ENCODE measurements around the gene PTPRD. TPM values are rescaled to one million over a fixed set of nuclear protein-coding genes. Genes with fewer than 3 reads are reported as not detected.

The PTPRD gene
- total RNA-seq, 1 experiment from 2014 or later = 0.02 TPM

GRCh38 chr9:8726692-8727091, 1886.1 kb downstream of the PTPRD start:
- intact Hi-C loops (cut with micrococcal nuclease) = no loop called here
- POLR2A ChIA-PET = no interaction called here
- TF ChIP-seq POLR2AphosphoS5 (IDR thresholded peaks at IDR 0.05; ENCODE audit: low read depth, low read length) (no peak), CBX3 (IDR thresholded peaks at IDR 0.05; ENCODE audit: low read depth) (no peak), SIN3A (IDR thresholded peaks at IDR 0.05; ENCODE audit: low read depth) (no peak), JUND (IDR thresholded peaks at IDR 0.05) (no peak), TCF7L2 (IDR thresholded peaks at IDR 0.05; ENCODE audit: borderline replicate concordance, extremely low read depth, insufficient read depth, insufficient read length) (no peak), ZBTB33 (IDR thresholded peaks at IDR 0.05; ENCODE audit: extremely low read depth, insufficient replicate concordance, low read length) (no peak), ZFX (IDR thresholded peaks at IDR 0.05) (no peak), FOSL1 (IDR thresholded peaks at IDR 0.05; ENCODE audit: low read depth) (no peak), YY1 (IDR thresholded peaks at IDR 0.05; ENCODE audit: extremely low read depth, insufficient replicate concordance, low read depth, low read length) (no peak), EZH2phosphoT487 (IDR thresholded peaks at IDR 0.05; ENCODE audit: borderline replicate concordance) (no peak), ATF3 (IDR thresholded peaks at IDR 0.05) (no peak)

More at GRCh38 chr9:8726692-8727091, 1886.1 kb downstream of the PTPRD start:
- Histone ChIP-seq H4K20me1 (ENCODE audit: insufficient read depth) (no peaks in the 10 kb centered on the region), H3K79me2 (ENCODE audit: insufficient read depth, low read length) (no peaks in the 10 kb centered on the region), H3K27me3 (ENCODE audit: insufficient read depth, low read length) (no peaks in the 10 kb centered on the region), H3K27ac (ENCODE audit: low read depth, low read length) (no peak overlapping the region), H3K9me2 (ENCODE audit: insufficient read depth) (no peaks in the 10 kb centered on the region), H3K36me3 (ENCODE audit: control insufficient read depth in 1 of 2, insufficient read depth in 2 of 2, low read length in 2 of 2) (no peaks in the 10 kb centered on the region), H3K4me2 (ENCODE audit: low read length) (no peak overlapping the region), H2AFZ (ENCODE audit: low read depth, low read length, poor library complexity, severe bottlenecking) (no peak overlapping the region), H3K9ac (ENCODE audit: low read length) (no peak overlapping the region), H3K9me3 (ENCODE audit: control insufficient read depth in 1 of 2, insufficient read depth in 1 of 2, low read depth in 1 of 2, low read length in 2 of 2) (peaks cover 10 to 16% of the 10 kb centered on the region in 2 experiments; a peak in 2 of 4 replicates), H3K4me1 (ENCODE audit: control insufficient read depth in 1 of 2, insufficient read depth in 2 of 2, low read length in 2 of 2) (no peaks in the 10 kb centered on the region), H3K4me3 (replicated peaks in 1 of 2; ENCODE audit: low read depth in 1 of 2, low read length in 2 of 2) (no peak overlapping the region)
- BruUV-seq (replicated peaks) = no TSS peak
- DNase-seq (ENCODE audit: low read depth, low spot score) (no peak), ATAC-seq (no peak)
- CTCF ChIA-PET = no interaction called here
- RAD21 ChIA-PET (ENCODE audit: low non-redundant PET in 1 of 2, low total read pairs in 2 of 2, uncharacterized antibody in 2 of 2, unreplicated experiment in 2 of 2) = no interaction called here
